HG03175 (cell line): ENCODE measurements around the gene COL24A1.

ENCODE experiments used
- ATAC-seq: cut with Tn5 transposase; IDR thresholded peaks from one replicate; pipeline ENCODE4 v1.9.1; 2021; ENCODE audit warnings: mild to moderate bottlenecking, moderate library complexity; ENCODE audit not compliant: unreplicated experiment

The COL24A1 gene

DNA sequence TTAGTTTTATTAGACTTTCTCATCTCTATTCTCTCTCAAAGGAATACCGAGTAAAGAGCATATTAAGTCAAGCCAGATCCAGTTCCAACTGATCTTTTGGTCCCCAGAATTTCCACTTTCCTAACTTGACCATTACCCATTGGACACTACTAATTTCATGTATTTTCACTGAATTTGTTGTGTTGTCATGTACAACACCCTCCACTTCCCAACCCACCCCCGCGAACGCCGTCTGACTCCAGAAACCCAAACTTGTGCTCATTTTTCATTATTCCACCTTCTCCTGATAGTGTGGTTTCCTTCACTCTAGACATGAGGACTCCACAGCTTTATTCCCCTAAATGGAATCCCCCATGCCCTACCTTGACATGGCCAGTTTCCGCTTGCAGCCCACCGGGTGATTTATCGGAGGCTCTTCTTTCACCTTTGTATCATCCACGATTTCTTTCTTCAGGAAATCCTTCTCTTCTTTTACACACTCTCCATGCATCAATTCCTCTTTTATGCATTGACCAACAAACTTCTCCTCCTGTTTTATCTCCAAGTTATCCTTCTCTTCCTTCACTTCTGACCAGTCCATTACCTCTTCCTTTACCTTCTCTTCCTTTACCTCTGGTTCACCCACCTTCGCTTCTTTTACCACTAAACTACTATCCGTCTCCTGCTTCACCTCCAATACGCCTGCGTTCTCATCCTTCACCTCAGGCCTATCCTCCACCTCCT, 449.1 kb downstream of the COL24A1 start:
- ATAC-seq, result no peak

DNA sequence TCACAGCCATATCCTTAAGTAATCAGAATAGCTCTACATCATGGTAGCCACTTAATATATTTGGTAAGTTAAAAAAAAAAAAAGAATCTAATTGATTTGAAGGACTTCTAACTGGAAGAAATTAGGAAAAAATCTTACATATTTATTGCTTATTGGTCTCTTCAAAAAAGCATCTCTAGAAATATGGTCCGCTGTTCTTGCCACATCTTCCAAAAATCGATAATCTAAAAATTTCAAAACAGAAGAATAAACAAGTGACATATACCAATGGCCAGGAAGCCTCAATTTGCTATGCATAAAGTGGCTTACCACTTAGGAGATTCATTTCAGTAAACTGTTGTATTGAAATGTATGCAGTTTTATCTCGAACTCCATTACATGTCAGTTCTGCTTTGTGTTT, 450.6 kb downstream of the COL24A1 start:
- ATAC-seq, result no peak

DNA sequence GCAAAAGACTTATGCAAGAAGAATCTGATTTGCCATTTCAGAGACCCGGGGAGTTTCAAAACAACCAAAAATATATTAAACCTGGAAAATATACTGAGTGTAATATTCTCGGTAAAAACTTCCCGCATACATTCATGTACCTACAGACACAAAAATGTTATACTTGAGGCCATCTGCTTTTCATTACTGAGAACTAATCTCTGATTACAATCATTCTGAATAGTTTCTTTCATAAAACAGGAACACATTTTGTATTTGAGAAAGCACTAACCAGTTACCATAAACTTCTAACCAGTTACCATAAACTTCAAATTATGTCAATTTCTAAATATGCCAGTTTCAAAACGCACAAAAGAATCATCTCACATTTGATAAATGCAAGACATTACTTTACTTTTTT, 456.1 kb downstream of the COL24A1 start:
- ATAC-seq, result no peak

DNA sequence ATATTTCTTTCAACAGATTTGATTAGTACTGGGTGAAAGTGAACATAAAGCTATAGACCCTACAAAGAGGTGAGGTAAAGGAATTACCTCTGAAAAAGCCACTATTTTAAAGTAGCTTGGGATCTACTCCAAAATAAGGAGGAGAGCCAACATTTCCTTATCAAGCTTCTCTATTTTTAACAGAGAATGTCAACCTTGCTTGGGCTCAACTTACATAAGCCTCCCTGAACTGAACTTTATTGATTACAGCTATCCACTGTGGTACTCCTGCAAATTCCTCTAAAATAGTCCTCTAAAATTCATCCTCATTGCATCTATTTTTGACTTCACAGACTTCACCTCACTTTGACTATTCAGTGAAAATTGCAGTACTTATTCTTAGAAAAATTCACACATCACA, 458.7 kb downstream of the COL24A1 start:
- ATAC-seq, result no peak

DNA sequence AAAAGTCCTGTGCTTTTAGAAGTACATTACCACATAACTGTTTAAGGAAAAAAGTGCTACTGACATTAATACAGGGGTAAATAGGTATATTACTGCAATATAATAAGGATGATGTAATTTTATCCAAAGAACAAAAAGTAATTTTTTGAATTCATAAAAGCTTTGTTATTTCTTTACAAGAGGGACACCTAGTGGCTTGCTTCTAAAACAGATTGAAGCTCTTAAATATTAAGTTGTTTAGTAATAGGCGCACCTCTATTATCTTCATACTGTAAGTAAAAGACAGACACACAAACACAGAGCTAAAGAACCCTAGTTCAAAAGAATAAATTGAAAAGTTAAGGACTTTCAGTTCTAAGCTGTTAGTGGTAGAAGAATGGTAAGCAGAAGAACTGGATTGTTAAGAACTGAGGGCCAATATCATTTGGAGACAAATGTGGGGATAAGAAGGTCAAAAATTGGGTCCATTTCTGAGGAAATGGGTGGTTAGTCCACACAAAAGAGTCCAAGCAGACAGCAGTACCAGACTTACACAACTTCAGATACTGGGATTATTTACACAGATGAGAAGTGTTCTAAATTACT, 463.8 kb downstream of the COL24A1 start:
- ATAC-seq, result no peak

DNA sequence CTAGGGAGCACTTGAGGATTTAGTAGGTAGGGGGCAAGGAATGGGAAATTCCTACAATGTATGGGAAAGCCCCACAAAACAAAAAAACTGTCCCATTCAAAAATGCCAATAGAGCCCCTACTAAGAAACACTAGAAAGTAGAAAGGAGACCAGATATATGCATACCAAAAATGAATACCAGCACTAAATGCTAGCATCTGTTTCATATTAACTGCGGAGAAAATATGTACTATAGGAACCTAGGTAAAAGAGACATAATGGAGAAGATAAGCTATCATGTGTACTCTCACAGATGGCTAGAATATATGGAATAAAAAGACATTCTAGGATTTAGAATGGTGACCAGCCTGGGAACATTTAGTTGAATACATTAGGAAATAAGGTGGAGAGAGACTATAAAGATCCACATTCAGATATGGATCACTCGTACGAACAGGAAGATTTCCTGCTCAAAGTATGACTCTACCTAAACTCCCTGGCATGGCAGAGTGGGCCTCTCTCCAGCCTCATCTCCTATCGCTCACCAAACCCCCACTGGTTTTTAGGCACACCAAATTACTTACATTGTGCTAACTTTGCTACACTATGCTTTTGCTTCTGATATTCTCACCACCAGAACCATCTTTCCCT, 466.7 kb downstream of the COL24A1 start:
- no peak for ATAC-seq

DNA sequence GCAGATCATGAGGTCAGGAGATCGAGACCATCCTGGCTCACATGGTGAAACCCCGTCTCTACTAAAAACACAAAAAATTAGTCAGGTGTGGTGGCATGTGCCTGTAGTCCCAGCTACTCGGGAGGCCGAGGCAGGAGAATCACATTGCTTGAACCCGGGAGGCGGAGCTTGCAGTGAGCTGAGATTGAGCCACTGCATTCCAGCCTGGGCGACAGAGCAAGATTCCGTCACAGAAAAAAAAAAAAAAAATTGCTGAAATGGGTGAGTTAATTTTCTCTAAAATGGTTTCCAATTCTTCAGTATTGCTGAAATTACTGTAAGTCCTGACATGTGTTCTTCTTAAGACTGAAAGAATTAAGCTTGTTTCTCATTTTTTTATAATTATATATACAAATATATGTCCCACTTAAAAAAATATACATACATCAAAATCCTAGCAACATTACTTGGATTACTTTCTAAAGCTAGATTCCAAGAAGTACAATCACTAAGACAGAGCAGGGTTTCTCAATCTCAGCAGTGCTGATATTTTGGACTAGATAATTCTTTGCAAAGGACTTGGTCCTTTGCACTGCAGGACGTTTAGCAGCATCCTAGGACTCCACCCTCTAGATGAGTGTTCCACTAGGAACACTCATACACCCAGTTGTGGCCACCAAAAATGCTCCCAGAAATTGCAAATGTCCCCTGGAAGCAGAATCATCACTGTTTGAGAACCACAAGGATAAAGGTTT, 473.1 kb downstream of the COL24A1 start:
- no peak for ATAC-seq

DNA sequence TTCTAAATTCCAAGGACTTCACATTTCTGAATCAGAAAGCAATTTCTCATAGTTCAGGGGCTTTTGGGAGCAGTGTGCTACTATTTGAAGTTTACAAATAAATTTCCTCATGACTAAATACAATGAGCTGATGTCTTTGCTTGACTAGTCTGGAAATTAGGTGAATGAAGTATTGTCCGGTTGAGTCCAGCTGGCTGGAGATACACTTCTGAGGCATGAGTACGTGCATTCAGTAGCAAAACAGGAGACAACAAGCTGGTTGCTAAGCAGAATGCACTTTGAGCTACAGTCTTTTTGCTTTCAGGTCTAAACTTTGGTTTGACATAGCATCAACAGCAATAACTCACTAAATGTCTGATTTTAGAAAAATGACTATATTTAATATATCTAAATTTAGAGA, 475.5 kb downstream of the COL24A1 start:
- ATAC-seq, result no peak
